Measurements from ENCODE around the gene TRPC4. TPM values are rescaled to one million over a fixed set of nuclear protein-coding genes. Genes with fewer than 3 reads are reported as not detected.
A peak's percentile ranks its signal among the peaks of the same experiment; 100 is the strongest.

The TRPC4 gene
- total RNA-seq, 1 donor from 2014 or later: 7.5 TPM

- Mint-ChIP-seq H3K9me3 (no peaks in the 10 kb centered on the region), H3K27me3 (ENCODE audit: low read depth) (no peaks in the 10 kb centered on the region), H3K27ac (peak overlapping the region; percentile 80), H3K4me1 (peaks cover 81% of the 10 kb centered on the region), H3K36me3 (peaks cover 3% of the 10 kb centered on the region), H3K4me3 (peak overlapping the region; percentile 83)
- no peak for TF ChIP-seq CTCF (IDR thresholded peaks at IDR 0.05; ENCODE audit: unreplicated experiment)
- DNase-seq (ENCODE audit: low spot score in 2 of 2, unreplicated experiment in 2 of 2): no peak
These were observed 270.1 kb downstream of the TRPC4 start for GRCh38 chr13:37599519-37599918.

- Mint-ChIP-seq H3K36me3 (peaks cover 3% of the 10 kb centered on the region), H3K27me3 (ENCODE audit: low read depth) (no peaks in the 10 kb centered on the region), H3K4me1 (peaks cover 75% of the 10 kb centered on the region), H3K4me3 (peak within 1 kb of the TSS; percentile 83), H3K9me3 (no peaks in the 10 kb centered on the region), H3K27ac (peak within 1 kb of the TSS; percentile 87)
- TF ChIP-seq CTCF (IDR thresholded peaks at IDR 0.05; ENCODE audit: unreplicated experiment): no peak
- no peak for DNase-seq (ENCODE audit: low spot score in 2 of 2, unreplicated experiment in 2 of 2)
These were observed 271.0 kb downstream of the TRPC4 start, which contains the start of gene POSTN for GRCh38 chr13:37598597-37598996. POSTN (minus strand) TSS chr13:37598768; CDS start chr13:37598726, 42 bp downstream.

GRCh38 chr13:37597477-37598025 lies 272.0 kb downstream of the TRPC4 start:
- no peaks in the 10 kb centered on the region for H3K27me3 Mint-ChIP-seq (ENCODE audit: low read depth)
- peak overlapping the region; percentile 87 for H3K27ac Mint-ChIP-seq
- peak overlapping the region; percentile 83 for H3K4me3 Mint-ChIP-seq

GRCh38 chr13:37596805-37597204 lies 272.8 kb downstream of the TRPC4 start:
- H3K36me3 Mint-ChIP-seq: peaks cover 4% of the 10 kb centered on the region
- no peaks in the 10 kb centered on the region for H3K27me3 Mint-ChIP-seq (ENCODE audit: low read depth)
- no peaks in the 10 kb centered on the region for H3K9me3 Mint-ChIP-seq
- H3K4me3 Mint-ChIP-seq: peak overlapping the region; percentile 83
- no peak for TF ChIP-seq CTCF (IDR thresholded peaks at IDR 0.05; ENCODE audit: unreplicated experiment)
- peaks cover 63% of the 10 kb centered on the region for H3K4me1 Mint-ChIP-seq
- H3K27ac Mint-ChIP-seq: peak overlapping the region; percentile 87
- no peak for DNase-seq (ENCODE audit: low spot score in 2 of 2, unreplicated experiment in 2 of 2)

More at GRCh38 chr13:37597477-37598025, 272.0 kb downstream of the TRPC4 start:
- Mint-ChIP-seq H3K4me1 (peaks cover 71% of the 10 kb centered on the region), H3K36me3 (peaks cover 3% of the 10 kb centered on the region), H3K9me3 (no peaks in the 10 kb centered on the region)
- no peak for DNase-seq (ENCODE audit: low spot score in 2 of 2, unreplicated experiment in 2 of 2)
- TF ChIP-seq CTCF (IDR thresholded peaks at IDR 0.05; ENCODE audit: unreplicated experiment): no peak

- TF ChIP-seq CTCF (IDR thresholded peaks at IDR 0.05; ENCODE audit: unreplicated experiment): no peak
- H3K27me3 Mint-ChIP-seq (ENCODE audit: low read depth): no peaks in the 10 kb centered on the region
- peaks cover 10% of the 10 kb centered on the region for H3K36me3 Mint-ChIP-seq
- no peak for DNase-seq (ENCODE audit: low spot score in 2 of 2, unreplicated experiment in 2 of 2)
- H3K4me3 Mint-ChIP-seq: peak overlapping the region; percentile 53
- peak overlapping the region; percentile 78 for H3K27ac Mint-ChIP-seq
- peaks cover 48% of the 10 kb centered on the region for H3K4me1 Mint-ChIP-seq
- no peaks in the 10 kb centered on the region for H3K9me3 Mint-ChIP-seq
These were observed 274.4 kb downstream of the TRPC4 start for GRCh38 chr13:37595162-37595561.
